Sigmoid colon (tissue), 7 donors: ENCODE results near the gene GALNS. TPM values are rescaled to one million over a fixed set of nuclear protein-coding genes. Genes with fewer than 3 reads are reported as not detected.
A peak's percentile ranks its signal among the peaks of the same experiment; 100 is the strongest.
"Not testable (repeated sequence)": the region's sequence is repeated elsewhere in the genome, so short reads cannot be mapped to it uniquely, and the experiment has no call there.

Experiments
- DNase-seq: peaks from one replicate; pipeline ENCODE4 v3.0.0-alpha.2; 2019
- H3K27ac ChIP-seq, 4 donors: fragments of 200-600 bp; sonication (generic); one replicate each; pipeline ENCODE4 v1.5.1; 2016 to 2019; ENCODE audit warnings: mild to moderate bottlenecking in 1 of 4
- H3K27me3 ChIP-seq, 3 donors: fragments of 200-600 bp; sonication (generic); one replicate each; pipeline ENCODE4 v1.5.1; 2019; ENCODE audit warnings: mild to moderate bottlenecking in 1 of 3
- H3K36me3 ChIP-seq, 4 donors: fragments of 200-600 bp; sonication (generic); one replicate each; pipeline ENCODE4 v1.5.1; 2016 to 2019
- H3K4me1 ChIP-seq, 4 donors: fragments of 200-600 bp; sonication (generic); one replicate each; pipeline ENCODE4 v1.5.1; 2017 to 2019
- H3K4me3 ChIP-seq, 4 donors: fragments of 200-600 bp; sonication (generic); one replicate each; pipeline ENCODE4 v1.5.1; 2017 to 2019; ENCODE audit warnings: mild to moderate bottlenecking in 2 of 4, moderate library complexity in 1 of 4
- H3K9me3 ChIP-seq, 4 donors: fragments of 200-600 bp in 3 of 4; sonication (generic) in 3 of 4; one replicate each; pipeline versions ENCODE4 v1.5.1 to v1.6.1; 2013 to 2019
- EP300 ChIP-seq, 4 donors: sonication (generic); formaldehyde crosslinking; IDR thresholded peaks; one replicate each; pipeline ENCODE4 v1.6.1; 2017; ENCODE audit warnings: antibody characterized with exemption in 4 of 4
- POLR2A ChIP-seq, 2 donors: fragments of 450-650 bp; IDR thresholded peaks; one replicate each; pipeline ENCODE4 v1.6.1; 2016; ENCODE audit warnings: antibody characterized with exemption in 2 of 2, mild to moderate bottlenecking in 2 of 2, moderate library complexity in 2 of 2
- POLR2AphosphoS5 ChIP-seq, 4 donors: sonication (generic); formaldehyde crosslinking; IDR thresholded peaks; one replicate each; pipeline ENCODE4 v1.6.1; 2017; ENCODE audit warnings: antibody characterized with exemption in 4 of 4
- WGBS, 2 donors: extraction: QIAGEN DNeasy Blood & Tissue Kit; methylation state at CpG; one replicate each; pipeline ENCODE4 v1.1.7; 2013; 5-methylcytosine and 5-hydroxymethylcytosine counted together
- intact Hi-C: fragments of 100-400 bp; cut with DNase I; formaldehyde crosslinking; loops from one replicate; pipeline ENCODE4 v1.15.1; 2023
- polyA plus RNA-seq, 3 donors: library from polyadenylated mRNA; stranded (reverse); fragments of 200-250 nt; gene quantifications; one replicate each; pipeline ENCODE4 v1.2.3, GENCODE V29; 2013
- total RNA-seq, 4 donors: library from RNA; depleted of rRNA; stranded (reverse); fragments of >200 nt; gene quantifications; one replicate each; pipeline ENCODE4 v1.1.0, GENCODE V29; 2016
- TF ChIP-seq, protein P1 (sequence below), 4 experiments: fragments of 450-650 bp in 3 of 4; fragments of 200-600 bp in 1 of 4; IDR thresholded peaks; one replicate each; pipeline ENCODE4 v1.5.1; 2016 to 2019; ENCODE audit warnings: antibody characterized with exemption in 4 of 4, mild to moderate bottlenecking in 3 of 4, moderate library complexity in 2 of 4
- donor health status: healthy with polysubstance abuse.
- donor health status: Bipolar disorder and iron deficiency.
- donor health status: healthy.

The GALNS gene
- total and polyA plus RNA-seq, 7 donors, result 6.2 to 50.4 (median 11.1) TPM

GRCh38 chr16:88773812-88774291 lies 82.9 kb downstream of the GALNS start:
- TF ChIP-seq POLR2AphosphoS5 (IDR thresholded peaks at IDR 0.05) (peak in 1 of 4 donors; percentile 17), EP300 (IDR thresholded peaks at IDR 0.05) (no peak), POLR2A (IDR thresholded peaks at IDR 0.05) (no peak)
- TF ChIP-seq, protein P1, sequence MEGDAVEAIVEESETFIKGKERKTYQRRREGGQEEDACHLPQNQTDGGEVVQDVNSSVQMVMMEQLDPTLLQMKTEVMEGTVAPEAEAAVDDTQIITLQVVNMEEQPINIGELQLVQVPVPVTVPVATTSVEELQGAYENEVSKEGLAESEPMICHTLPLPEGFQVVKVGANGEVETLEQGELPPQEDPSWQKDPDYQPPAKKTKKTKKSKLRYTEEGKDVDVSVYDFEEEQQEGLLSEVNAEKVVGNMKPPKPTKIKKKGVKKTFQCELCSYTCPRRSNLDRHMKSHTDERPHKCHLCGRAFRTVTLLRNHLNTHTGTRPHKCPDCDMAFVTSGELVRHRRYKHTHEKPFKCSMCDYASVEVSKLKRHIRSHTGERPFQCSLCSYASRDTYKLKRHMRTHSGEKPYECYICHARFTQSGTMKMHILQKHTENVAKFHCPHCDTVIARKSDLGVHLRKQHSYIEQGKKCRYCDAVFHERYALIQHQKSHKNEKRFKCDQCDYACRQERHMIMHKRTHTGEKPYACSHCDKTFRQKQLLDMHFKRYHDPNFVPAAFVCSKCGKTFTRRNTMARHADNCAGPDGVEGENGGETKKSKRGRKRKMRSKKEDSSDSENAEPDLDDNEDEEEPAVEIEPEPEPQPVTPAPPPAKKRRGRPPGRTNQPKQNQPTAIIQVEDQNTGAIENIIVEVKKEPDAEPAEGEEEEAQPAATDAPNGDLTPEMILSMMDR (IDR thresholded peaks at IDR 0.05), result no peak
- intact Hi-C loops, result loop anchor here (10.0 kb wide), 1 partner anchor 919 kb away; no protein-coding TSS in a partner anchor
- DNase-seq, result peak; percentile 85
- Histone ChIP-seq H3K9me3 (no peaks in the 10 kb centered on the region), H3K27ac (peak overlapping the region; percentile 89 to 100 (median 96)), H3K4me1 (peaks cover 0 to 100% (median 100%) of the 10 kb centered on the region in 4 donors), H3K4me3 (no peak overlapping the region), H3K27me3 (no peaks in the 10 kb centered on the region), H3K36me3 (no peaks in the 10 kb centered on the region)
- WGBS, 2 donors, result 60 to 70% methylated on average over 12 of the region's 12 CpGs

DNA sequence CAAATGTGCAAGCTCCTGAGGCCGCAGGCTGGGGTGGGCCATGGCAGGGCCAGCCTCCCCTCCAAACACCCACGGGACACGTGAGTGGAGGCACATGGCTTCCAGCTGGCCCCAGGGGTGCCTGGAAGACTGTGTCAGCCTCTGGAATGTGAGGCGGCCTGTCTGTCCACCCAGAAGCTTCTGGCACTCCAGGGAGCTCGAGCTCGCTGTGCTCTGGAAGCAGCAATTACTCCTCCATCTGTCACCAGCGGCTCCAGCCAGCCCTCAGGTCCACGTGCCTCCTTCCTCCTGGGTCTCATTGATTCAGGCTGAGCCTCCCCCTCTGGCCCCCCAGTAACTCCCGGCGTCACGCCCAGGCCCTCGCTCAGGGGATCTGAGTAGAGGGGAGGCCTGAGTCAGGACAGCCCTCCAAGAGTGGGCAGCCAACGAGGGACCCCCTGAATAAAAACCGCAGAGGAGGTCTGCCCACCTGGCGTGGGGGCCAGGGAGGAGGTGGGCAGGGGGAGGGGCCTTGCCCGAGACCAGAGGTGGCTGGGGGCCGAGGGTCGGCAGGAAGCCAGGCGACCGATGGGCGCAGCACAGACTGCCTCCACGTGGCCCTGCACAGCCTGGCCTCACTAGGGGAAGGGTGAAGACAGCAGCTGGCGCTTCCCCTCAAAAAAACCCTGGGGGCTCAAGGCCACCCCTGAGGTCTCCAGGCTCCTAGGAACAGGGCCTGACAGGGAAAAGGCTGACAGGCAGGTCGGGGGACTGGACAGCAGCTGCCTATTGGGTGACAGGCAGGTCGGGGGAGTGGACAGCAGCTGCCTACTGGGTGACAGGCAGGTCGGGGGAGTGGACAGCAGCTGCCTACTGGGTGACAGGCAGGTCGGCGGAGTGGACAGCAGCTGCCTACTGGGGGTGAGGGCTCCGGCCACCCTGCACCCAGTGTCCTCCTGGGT lies 83.6 kb downstream of the GALNS start:
- Histone ChIP-seq H3K4me1 (peaks cover 0 to 100% (median 100%) of the 10 kb centered on the region in 4 donors), H3K27ac (peak overlapping the region; percentile 89 to 100 (median 96)), H3K36me3 (no peaks in the 10 kb centered on the region), H3K4me3 (no peak overlapping the region), H3K27me3 (no peaks in the 10 kb centered on the region), H3K9me3 (no peaks in the 10 kb centered on the region)
- TF ChIP-seq POLR2A (IDR thresholded peaks at IDR 0.05) (no peak), EP300 (IDR thresholded peaks at IDR 0.05) (peak in 2 of 4 donors; percentile 22 to 92), POLR2AphosphoS5 (IDR thresholded peaks at IDR 0.05) (peak; percentile 34 to 90 (median 72))
- TF ChIP-seq, protein P1 (IDR thresholded peaks at IDR 0.05), result no peak
- 64 to 72% methylated on average over 29 of the region's 29 CpGs for WGBS, 2 donors
- peak; percentile 96 for DNase-seq
- intact Hi-C loops, result loop anchor here (10.0 kb wide), 1 partner anchor 918 kb away; no protein-coding TSS in a partner anchor

GRCh38 chr16:88771781-88772180 lies 85.0 kb downstream of the GALNS start:
- not testable (repeated sequence) for H3K36me3 ChIP-seq, H3K4me3 ChIP-seq, H3K27me3 ChIP-seq, H3K9me3 ChIP-seq, DNase-seq
- intact Hi-C loops, result loop anchor here (10.0 kb wide), 1 partner anchor 917 kb away; no protein-coding TSS in a partner anchor
- peaks cover 0 to 100% (median 100%) of the 10 kb centered on the region in 4 donors for H3K4me1 ChIP-seq
- WGBS, 2 donors, result 83 to 96% methylated on average over 18 of the region's 23 CpGs
- H3K27ac ChIP-seq, result peak overlapping the region; percentile 89 to 100 (median 96)

DNA sequence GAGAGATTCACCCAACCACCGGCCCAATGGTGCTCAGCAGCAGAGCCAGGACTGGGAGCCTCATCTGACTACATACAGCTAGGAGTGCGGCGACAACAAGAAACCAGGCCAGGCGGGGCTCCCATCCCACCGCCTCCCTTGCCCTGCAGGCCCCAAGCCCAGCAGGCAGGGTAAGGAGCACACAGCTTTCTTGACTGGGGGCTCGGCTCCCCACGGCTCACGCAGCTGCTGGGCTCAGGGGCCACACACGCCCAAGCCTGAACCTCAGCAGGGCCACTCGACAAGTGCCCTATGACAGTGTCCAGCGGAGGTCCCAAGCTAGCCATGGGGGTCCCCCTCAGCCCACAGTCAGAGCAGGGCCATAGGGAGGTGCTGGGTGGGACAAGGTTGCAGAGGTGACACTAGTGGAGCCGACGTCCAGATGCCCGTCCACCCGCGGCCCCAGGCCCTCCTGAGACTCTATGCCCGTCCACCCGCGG lies 85.4 kb downstream of the GALNS start:
- Histone ChIP-seq H3K27me3 (no peaks in the 10 kb centered on the region), H3K4me3 (peak overlapping the region in 3 of 4 donors; percentile 11 to 38 (median 37)), H3K36me3 (no peaks in the 10 kb centered on the region), H3K9me3 (no peaks in the 10 kb centered on the region), H3K4me1 (peaks cover 0 to 100% (median 100%) of the 10 kb centered on the region in 4 donors), H3K27ac (peak overlapping the region; percentile 89 to 100 (median 96))
- intact Hi-C loops, result loop anchor here (10.0 kb wide), 1 partner anchor 917 kb away; no protein-coding TSS in a partner anchor
- 71 to 81% methylated on average over 19 of the region's 19 CpGs for WGBS, 2 donors
- TF ChIP-seq, protein P1 (IDR thresholded peaks at IDR 0.05), result no peak
- TF ChIP-seq POLR2A (IDR thresholded peaks at IDR 0.05), result no peak
- no peak for TF ChIP-seq EP300 (IDR thresholded peaks at IDR 0.05)
- TF ChIP-seq POLR2AphosphoS5 (IDR thresholded peaks at IDR 0.05), result no peak
- DNase-seq, result no peak
